Heart left ventricle (tissue), 16 donors: ENCODE measurements around the gene FAM222A. TPM values are rescaled to one million over a fixed set of nuclear protein-coding genes. Genes with fewer than 3 reads are reported as not detected.

Experiments used
- ATAC-seq, 4 donors: fragments of 200-7000 bp; cut with Tn5 transposase; one replicate each; pipeline ENCODE4 v1.9.1; 2020 to 2022; ENCODE audit warnings: moderate library complexity in 4 of 4, mild to moderate bottlenecking in 3 of 4, moderate number of reproducible peaks in 1 of 4
- DNase-seq, 5 donors: peaks; one replicate each; pipeline ENCODE4 v3.0.0-alpha.2; 2020
- H3K27ac ChIP-seq, 12 donors: fragments of 200-600 bp; sonication (generic) in 4 of 12; one replicate each; pipeline versions ENCODE4 v1.5.0 to v1.8.0; 2016 to 2022; ENCODE audit warnings: mild to moderate bottlenecking in 2 of 12
- H3K27me3 ChIP-seq, 9 donors: fragments of 200-600 bp; sonication (generic) in 2 of 9; one replicate each; pipeline versions ENCODE4 v1.5.1 to v1.8.0; 2016 to 2022; ENCODE audit warnings: mild to moderate bottlenecking in 3 of 9
- H3K36me3 ChIP-seq, 9 donors: fragments of 200-600 bp; sonication (generic) in 2 of 9; one replicate each; pipeline versions ENCODE4 v1.5.0 to v1.8.0; 2018 to 2022; ENCODE audit warnings: mild to moderate bottlenecking in 2 of 9
- H3K4me1 ChIP-seq, 12 donors: fragments of 200-600 bp; sonication (generic) in 4 of 12; one replicate each; pipeline versions ENCODE4 v1.5.0 to v1.8.0; 2016 to 2022; ENCODE audit warnings: mild to moderate bottlenecking in 3 of 12
- H3K4me3 ChIP-seq, 12 donors: fragments of 200-600 bp; sonication (generic) in 4 of 12; one replicate each; pipeline versions ENCODE4 v1.5.0 to v1.8.0; 2017 to 2022; ENCODE audit warnings: mild to moderate bottlenecking in 9 of 12, moderate library complexity in 4 of 12
- H3K9me3 ChIP-seq, 12 donors: fragments of 200-600 bp; sonication (generic) in 4 of 12; one replicate each; pipeline versions ENCODE4 v1.5.0 to v1.8.0; 2016 to 2022; ENCODE audit warnings: mild to moderate bottlenecking in 1 of 12
- CTCF ChIP-seq, 12 donors: fragments of 200-600 bp; sonication (generic) in 4 of 12; IDR thresholded peaks; one replicate each; pipeline versions ENCODE4 v1.5.0 to v1.8.0; 2018 to 2022; ENCODE audit warnings: antibody characterized with exemption in 12 of 12, mild to moderate bottlenecking in 5 of 12
- POLR2A ChIP-seq, 2 donors: fragments of 450-650 bp; IDR thresholded peaks; one replicate each; pipeline ENCODE4 v1.6.1; 2017; ENCODE audit warnings: antibody characterized with exemption in 2 of 2, mild to moderate bottlenecking in 2 of 2, moderate library complexity in 2 of 2
- WGBS, 4 donors: extraction: QIAGEN DNeasy Blood & Tissue Kit in 2 of 4; methylation state at CpG; one replicate each; pipeline versions ENCODE4 v1.1.5 to v1.1.7; 2013 to 2018; 5-methylcytosine and 5-hydroxymethylcytosine counted together
- intact Hi-C, 10 donors: fragments of 100-400 bp; cut with DNase I; formaldehyde crosslinking; loops; one replicate each; pipeline versions ENCODE4 v1.11.1 to v1.14.2; 2022
- polyA plus RNA-seq, 2 donors: library from polyadenylated mRNA; stranded (reverse); fragments of 200-250 nt; gene quantifications; one replicate each; pipeline ENCODE4 v1.2.3, GENCODE V29; 2013
- total RNA-seq, 9 donors: library from RNA; depleted of rRNA in 2 of 9; stranded (reverse); fragments of >200 nt in 2 of 9; fragmentation: NEBNext Ultra II Directional in 3 of 9; extraction: Animal tissue kit (Norgen Biotek cat#: 25700) in 3 of 9; gene quantifications; one replicate each; pipeline versions ENCODE4 v1.1.0 to v1.2.4, GENCODE V29; 2016 to 2023
- donor health status: ischemic (EF 13 %, LVEDD 7.1; RV severe dilation, severe dysfunction).
- donor health status: healthy with polysubstance abuse.
- donor health status: DM: no; HTN: yes; CAD: no.
- donor health status: DM: no; HTN: no; CAD: no.
- donor health status: ischemic (EF 25% LVEDD 6.9; RV normal size, moderate dysfunction).
- donor health status: ischemic (EF 25% LVEDD 5.7; RV mildly dilated, moderate dysfunction).
- donor health status: healthy.
- donor health status: DM: yes; HTN: yes; CAD: no.
- donor health status: ischemic (EF 35%, LVEDD 5.7; RV mildly dilated, moderate dysfunction).
- donor health status: nonischemic (EF 11% LVEDD 7.7; RV severe dilation, severe dysfunction).
- donor health status: DM: yes; HTN: yes; CAD: no.
- donor health status: PGD.
- donor health status: ischemic (EF 29% LVEDD 5.4; RV normal size, mild dysfunction).
- donor health status: nonischemic (EF 23%, LVEDD 6.1; RV moderate dilation, normal function).

Gene FAM222A
- total and polyA plus RNA-seq, 11 donors = 3.5 to 45.8 (median 10.2) TPM

GRCh38 chr12:109708939-109709338 is 4.7 kb upstream of the FAM222A start:
- no peaks in the 10 kb centered on the region for H3K9me3 ChIP-seq
- H3K4me3 ChIP-seq = no peak overlapping the region
- TF ChIP-seq CTCF (IDR thresholded peaks at IDR 0.05) (no peak), POLR2A (IDR thresholded peaks at IDR 0.05) (no peak)
- intact Hi-C loops = no loop called here
- ATAC-seq (no peak), DNase-seq (no peak)
- H3K4me1 ChIP-seq = peaks cover 0 to 17% (median 10%) of the 10 kb centered on the region in 12 donors
- H3K27ac ChIP-seq = no peak overlapping the region
- H3K27me3 ChIP-seq = peaks cover 0 to 27% (median 10%) of the 10 kb centered on the region in 9 donors
- no peaks in the 10 kb centered on the region for H3K36me3 ChIP-seq
- WGBS, 4 donors = 65 to 73% (median 67%) methylated on average over 5 of the region's 5 CpGs

- Histone ChIP-seq H3K4me1 (peaks cover 0 to 23% (median 10%) of the 10 kb centered on the region in 12 donors), H3K36me3 (no peaks in the 10 kb centered on the region), H3K27ac (no peak overlapping the region), H3K27me3 (peaks cover 0 to 27% (median 10%) of the 10 kb centered on the region in 9 donors), H3K9me3 (no peaks in the 10 kb centered on the region), H3K4me3 (no peak overlapping the region)
- TF ChIP-seq POLR2A (IDR thresholded peaks at IDR 0.05) = no peak
- TF ChIP-seq CTCF (IDR thresholded peaks at IDR 0.05) = no peak
- 71 to 79% (median 76%) methylated on average over 11 of the region's 11 CpGs for WGBS, 4 donors
- intact Hi-C loops = no loop called here
- DNase-seq (no peak), ATAC-seq (no peak)
Measured at GRCh38 chr12:109709401-109709991, 4.1 kb upstream of the FAM222A start.

GRCh38 chr12:109710205-109710746 is 3.3 kb upstream of the FAM222A start:
- WGBS, 4 donors = 83 to 89% (median 85%) methylated on average over 5 of the region's 5 CpGs
- H3K27me3 ChIP-seq = peaks cover 0 to 28% (median 10%) of the 10 kb centered on the region in 9 donors
- peaks cover 0 to 30% (median 15%) of the 10 kb centered on the region in 12 donors for H3K4me1 ChIP-seq
- H3K4me3 ChIP-seq = no peak overlapping the region
- TF ChIP-seq POLR2A (IDR thresholded peaks at IDR 0.05) (no peak), CTCF (IDR thresholded peaks at IDR 0.05) (no peak)
- DNase-seq = no peak
- no peaks in the 10 kb centered on the region for H3K36me3 ChIP-seq
- ATAC-seq = no peak
- no peak overlapping the region for H3K27ac ChIP-seq
- intact Hi-C loops = loop anchor here in 8 of 10 donors (5.0 to 10.0 kb wide), 7 partner anchors 62 to 195 kb away; no protein-coding TSS in a partner anchor
- no peaks in the 10 kb centered on the region for H3K9me3 ChIP-seq

- WGBS, 4 donors = 61 to 65% (median 64%) methylated on average over 6 to 11 of the region's 11 CpGs
- H3K27ac ChIP-seq = no peak overlapping the region
- no peak for ATAC-seq
- DNase-seq = no peak
- H3K36me3 ChIP-seq = no peaks in the 10 kb centered on the region
- peaks cover 0 to 37% (median 15%) of the 10 kb centered on the region in 12 donors for H3K4me1 ChIP-seq
- intact Hi-C loops = loop anchor here in 8 of 10 donors (5.0 to 10.0 kb wide), 7 partner anchors 61 to 196 kb away; no protein-coding TSS in a partner anchor
- no peaks in the 10 kb centered on the region for H3K9me3 ChIP-seq
- peaks cover 0 to 32% (median 10%) of the 10 kb centered on the region in 9 donors for H3K27me3 ChIP-seq
- TF ChIP-seq CTCF (IDR thresholded peaks at IDR 0.05) = no peak
- TF ChIP-seq POLR2A (IDR thresholded peaks at IDR 0.05) = no peak
- H3K4me3 ChIP-seq = no peak overlapping the region
Measured at GRCh38 chr12:109710747-109711595, 2.7 kb upstream of the FAM222A start.
